Activated CD4-positive, alpha-beta T cell treated with anti-CD3 and anti-CD28 coated beads for 48 hours (primary cell): Measurements from ENCODE around the gene DRC1.
"Not testable (repeated sequence)": the region's sequence is repeated elsewhere in the genome, so short reads cannot be mapped to it uniquely, and the experiment has no call there.

Experiments
- DNase-seq: peaks from one replicate; pipeline ENCODE4 v3.0.0-alpha.2; 2020

The DRC1 gene

DNA sequence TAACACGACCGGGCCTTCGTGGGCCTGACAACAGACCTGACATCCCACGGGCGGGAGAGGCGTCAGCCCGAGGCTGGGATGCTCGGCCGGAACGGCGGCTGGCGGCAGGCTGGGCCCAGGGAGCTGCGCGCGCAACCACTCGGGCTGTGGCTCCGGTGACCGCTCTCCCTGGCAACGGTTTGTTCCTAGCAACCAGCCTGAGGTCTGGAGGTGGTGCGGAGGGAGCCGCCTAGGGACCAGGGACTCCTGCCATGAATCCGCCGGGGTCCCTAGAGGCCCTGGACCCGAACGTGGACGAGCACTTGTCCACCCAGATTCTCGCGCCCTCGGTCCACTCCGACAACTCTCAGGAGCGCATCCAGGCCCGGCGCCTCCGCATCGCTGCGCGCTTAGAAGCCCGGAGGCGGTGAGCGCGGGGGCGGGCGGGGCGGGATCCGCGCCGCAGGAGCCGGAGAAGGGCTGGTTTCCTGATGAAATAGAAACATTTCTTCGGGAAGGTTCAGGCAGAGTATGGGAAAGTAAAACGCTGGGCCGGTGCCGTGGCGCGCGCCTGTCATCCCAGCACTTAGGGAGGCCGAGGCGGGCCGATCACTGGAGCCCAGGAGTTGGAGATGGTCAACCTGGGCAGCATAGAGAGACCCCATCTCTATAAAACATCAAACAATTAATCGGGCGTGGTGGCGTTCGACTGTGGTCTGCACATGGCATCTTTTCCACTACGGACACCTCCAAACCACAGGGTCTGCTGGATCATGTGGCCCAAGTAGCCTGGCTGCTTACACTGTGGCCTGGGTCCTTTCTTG is at the start of gene DRC1:
DRC1 (plus strand) TSS at position 182 of the 803 bp plus-strand sequence; CDS start at position 252, 70 bp downstream.
- peak; percentile 56 for DNase-seq

DNA sequence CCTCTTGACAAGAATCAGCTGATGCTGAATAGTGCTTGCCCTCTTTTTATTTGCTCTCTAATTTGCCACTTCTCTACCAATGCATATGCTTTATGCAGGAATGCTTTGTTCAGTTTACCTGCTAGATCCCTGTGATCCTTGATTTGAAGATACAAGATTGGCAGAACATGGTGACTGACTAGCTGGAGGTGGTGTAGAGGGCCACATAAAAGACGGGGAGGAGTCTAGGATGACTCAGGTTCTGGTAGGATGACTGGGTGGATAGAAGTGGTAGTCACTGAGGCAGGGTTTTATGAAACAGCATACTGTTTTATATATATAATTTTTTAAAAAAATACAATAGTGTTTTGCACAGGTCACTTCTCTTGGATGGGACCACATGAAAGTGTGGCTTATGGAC is 48.8 kb upstream of the DRC1 start:
- peak; percentile 49 for DNase-seq

DNA sequence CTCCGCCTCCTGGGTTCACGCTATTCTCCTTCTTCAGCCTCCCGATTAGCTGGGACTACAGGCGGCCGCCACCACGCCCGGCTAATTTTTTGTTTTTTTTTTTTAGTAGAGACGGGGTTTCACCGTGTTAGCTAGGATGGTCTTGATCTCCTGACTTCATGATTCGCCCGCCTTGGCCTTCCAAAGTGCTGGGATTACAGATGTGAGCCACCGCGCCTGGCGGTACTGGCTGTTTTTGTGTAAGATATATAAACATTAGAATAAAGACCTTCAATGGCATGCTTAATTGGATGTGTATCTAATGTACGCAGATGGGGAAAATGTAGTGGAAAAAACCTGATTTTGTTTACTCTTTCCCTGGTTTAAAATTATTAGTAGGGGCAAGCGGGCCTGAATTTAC is 47.3 kb upstream of the DRC1 start:
- DNase-seq, result not testable (repeated sequence)

DNA sequence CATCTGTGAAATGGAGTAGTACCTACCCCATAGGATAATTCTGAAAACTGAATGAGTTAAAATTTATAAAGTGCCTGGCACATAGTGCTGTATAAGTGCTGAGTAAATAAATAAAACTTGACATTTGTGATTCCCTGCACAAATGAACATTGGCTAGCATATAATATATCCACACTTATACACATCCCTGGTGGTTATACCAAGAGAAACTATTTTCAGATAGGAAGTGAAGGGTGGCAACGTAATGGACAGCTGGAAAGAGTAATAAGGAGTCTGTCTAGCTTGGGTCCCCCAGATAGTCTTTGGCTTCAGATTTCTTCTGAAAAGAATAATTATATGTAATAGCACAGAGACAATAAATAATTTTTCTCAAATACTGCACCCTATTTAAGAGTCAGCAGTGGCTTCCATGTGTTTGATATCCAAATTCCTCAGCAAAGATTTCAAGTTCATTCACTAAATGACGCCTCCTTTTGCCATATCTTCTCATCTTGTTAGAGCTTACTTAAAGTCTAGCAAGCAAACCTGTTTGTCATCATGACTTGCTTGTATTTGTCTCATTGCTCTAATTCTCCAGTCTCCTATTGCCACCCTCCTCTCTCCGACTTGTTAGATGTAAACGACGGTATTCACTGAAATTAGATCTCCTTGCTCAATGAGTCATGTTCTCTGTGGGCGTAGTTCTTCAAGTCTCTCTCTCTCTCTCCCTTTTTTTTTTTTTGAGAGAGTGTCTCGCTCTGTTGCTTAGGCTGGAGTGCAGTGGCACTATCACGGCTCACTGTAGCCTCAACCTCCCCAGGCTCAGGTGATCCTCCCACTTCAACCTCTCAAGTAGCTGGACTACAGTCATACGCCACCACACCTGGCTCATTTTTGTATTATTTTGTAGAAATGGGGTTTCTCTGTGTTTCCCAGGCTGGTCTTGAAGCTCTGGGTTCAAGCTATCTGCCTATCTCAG is 46.4 kb upstream of the DRC1 start:
- DNase-seq, result no peak

DNA sequence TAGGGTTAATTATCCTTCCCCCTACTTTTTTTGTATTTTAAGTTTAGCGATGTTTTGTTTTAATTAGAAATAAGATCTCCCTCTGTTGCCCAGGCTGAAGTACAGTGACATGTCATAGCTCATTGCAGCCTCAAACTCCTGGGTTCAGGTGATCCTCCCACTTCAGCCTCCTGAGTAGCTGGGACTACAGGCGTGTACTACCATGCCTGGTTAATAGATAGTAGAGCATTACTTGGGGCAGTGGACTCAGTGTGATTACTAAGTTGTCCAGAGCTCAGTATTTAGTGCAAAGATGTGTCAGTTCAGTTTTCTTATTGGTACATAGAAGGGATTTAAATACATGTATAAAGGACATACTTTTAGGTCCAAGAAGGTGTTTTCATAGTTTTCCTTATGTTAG is 45.6 kb upstream of the DRC1 start:
- no peak for DNase-seq

DNA sequence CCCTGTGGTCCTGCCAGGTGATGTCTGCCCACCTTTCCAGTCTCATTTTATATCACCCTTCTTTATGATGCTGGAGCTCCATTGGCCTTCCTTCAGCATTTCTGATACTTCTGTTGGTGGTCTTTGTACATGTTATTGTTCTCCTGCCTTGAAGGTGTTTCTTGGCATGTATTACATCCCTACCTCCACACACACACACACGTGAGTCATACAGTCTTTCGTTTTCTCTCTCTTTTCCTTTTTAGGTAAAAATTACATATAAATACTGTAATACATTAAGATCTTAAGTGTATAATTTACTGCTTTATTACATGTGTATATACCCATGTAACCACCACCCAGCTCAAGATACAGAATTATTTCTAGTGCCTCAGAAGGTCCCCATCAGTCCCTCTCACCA is 44.9 kb upstream of the DRC1 start:
- DNase-seq, result no peak

DNA sequence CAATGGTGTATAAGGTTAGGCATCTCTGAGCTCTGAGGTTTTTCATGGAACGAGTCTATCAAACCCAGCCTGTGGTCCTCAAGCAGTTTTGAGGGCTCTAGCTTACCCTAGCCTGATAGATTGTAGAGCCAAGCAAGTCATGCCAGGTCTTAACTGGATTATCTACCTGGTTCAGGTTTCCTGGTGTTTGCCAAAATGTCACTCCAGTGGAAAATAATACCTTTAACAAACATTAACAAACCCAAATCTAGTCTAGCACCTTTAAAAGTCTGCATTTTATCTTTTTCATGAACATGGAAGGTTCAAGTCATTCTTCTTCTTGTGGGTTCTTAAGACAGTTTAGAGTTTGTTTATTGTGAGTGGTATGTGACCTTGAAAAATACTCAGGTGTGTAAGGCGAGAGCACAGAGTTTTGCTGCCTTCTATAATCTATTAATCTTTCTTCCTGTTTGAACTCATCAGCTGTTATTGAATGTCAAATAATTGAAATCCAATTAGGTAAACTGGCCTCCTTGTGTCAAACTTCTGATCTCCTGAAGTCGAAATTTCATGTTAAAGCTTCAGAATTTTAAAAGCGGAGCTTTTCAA is 41.7 kb upstream of the DRC1 start:
- DNase-seq, result no peak

DNA sequence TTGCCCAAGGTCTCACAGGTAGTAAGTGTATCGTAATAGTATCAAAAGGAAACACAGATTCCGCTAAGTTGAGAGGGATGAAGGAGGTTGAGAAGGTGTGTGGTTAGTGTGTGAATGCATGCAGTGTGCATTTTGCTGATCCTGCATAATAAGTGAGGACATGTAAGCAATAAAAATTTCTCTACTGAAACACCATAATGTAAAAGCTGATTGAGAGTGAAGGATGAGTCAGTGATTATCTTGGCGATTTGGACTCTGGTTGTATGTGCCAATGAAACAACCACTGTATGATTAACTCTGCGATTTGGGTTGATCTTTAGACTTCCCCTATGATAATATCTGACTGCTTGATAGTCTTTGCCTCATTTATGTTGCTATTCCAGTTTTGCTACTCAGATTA is 38.4 kb upstream of the DRC1 start:
- no peak for DNase-seq

DNA sequence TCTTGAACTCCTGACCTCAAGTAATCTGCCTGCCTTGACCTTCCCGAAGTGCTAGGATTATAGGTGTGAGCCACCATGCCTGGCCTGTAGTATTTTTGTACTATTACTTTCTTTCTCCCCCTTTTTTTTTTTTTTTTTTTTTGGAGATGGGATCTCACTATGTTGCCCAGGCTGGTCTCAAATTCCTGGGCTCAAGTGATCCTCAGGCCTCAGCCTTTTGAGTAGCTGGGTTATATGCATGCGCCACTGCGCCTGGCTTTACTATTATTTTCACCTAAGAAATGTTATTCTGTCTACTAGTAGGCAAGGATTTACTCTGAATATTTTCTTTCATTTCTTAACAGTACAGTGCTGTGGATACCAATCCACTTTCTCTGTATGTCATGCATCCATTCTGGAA is 37.8 kb upstream of the DRC1 start:
- DNase-seq, result no peak

DNA sequence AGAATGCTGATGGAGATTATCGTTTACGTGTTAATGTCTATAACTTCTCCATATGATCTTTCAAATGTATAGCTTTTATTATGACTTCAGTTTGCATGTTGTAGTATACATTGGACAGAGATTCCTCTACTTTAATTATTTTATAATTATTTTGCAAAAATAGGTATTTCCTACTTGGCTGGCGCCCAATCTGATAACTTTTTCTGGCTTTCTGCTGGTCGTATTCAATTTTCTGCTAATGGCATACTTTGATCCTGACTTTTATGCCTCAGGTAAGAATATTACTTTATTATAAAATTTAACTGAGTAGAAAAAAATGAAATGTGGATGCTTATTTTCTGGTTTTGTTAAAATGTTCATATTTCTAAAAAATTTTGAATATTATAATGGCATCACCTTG is 37.1 kb upstream of the DRC1 start:
- no peak for DNase-seq

DNA sequence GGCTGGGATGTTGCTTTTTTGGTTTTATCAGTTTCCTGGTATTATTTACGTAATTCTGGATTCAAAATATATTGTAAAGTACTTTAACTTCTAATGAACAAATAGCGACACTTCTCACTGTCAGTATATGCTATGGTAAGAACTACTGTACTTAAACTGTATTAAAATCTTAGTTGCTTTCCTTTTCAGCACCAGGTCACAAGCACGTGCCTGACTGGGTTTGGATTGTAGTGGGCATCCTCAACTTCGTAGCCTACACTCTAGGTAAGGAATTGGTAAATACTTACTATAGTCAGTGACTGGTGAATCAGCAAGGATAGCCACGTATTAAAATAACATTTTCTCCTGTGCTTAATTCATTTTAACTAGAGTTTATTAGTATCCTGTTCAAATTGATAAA is 34.8 kb upstream of the DRC1 start:
- no peak for DNase-seq

DNA sequence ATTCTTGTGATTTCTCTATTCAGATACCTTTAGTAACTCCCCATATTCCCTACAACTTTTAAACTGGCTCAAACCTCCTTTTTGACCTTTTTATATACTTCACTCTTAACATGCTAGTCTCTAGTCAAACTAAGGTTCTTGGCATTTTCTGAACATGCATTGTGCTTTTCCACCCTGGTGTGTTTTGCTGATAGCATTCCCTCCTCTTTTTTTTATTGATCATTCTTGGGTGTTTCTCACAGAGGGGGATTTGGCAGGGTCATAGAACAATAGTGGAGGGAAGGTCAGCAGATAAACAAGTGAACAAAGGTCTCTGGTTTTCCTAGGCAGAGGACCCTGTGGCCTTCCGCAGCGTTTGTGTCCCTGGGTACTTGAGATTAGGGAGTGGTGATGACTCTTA is 32.1 kb upstream of the DRC1 start:
- DNase-seq, result not testable (repeated sequence)

DNA sequence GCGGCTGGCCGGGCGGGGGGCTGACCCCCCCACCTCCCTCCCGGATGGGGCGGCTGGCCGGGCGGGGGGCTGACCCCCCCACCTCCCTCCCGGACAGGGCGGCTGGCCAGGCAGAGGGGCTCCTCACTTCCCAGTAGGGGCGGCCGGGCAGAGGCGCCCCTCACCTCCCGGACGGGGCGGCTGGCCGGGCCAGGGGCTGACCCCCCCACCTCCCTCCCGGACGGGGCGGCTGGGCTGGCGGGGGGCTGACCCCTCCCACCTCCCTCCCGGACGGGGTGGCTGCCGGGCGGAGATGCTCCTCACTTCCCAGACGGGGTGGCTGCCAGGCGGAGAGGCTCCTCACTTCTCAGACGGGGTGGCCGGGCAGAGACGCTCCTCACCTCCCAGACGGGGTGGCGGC is 30.8 kb upstream of the DRC1 start:
- DNase-seq, result not testable (repeated sequence)

DNA sequence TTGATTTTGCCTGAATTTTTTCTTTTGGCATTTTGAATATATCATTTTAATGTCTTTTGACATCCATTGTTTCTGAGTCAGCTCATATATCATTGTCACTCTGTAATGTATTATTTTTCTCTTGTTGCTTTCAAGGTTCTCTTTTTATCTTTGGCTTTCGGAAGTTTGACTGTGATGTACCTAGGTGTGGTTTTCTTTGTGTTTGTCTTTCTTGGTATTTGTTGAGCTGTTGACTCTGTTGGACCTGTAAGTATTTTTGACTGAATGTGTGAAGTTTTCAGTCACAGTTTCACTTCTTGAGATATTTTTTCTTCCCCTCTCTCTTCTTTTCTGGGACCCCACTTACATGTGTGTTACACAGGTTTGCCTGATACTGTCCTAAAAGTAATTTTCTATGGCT is 24.9 kb upstream of the DRC1 start:
- no peak for DNase-seq

DNA sequence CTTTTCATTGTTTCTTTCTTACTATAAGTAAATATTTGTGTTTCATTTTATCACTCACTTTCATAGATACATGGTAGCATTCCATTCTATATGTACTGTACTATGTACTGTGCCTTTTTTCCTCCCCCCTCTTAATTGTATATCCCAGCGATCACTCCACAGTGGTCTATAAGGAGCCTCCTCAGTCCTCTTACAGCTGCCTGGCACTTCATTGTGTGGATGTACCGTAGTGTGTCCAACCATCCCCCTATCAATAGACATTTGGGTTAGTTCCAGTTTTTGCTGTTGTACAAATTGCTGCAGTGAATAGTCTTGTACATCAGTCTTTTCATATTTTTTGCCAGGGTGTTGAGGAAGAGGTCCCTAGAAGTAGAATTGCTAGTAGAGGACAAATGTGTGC is 21.4 kb upstream of the DRC1 start:
- no peak for DNase-seq

DNA sequence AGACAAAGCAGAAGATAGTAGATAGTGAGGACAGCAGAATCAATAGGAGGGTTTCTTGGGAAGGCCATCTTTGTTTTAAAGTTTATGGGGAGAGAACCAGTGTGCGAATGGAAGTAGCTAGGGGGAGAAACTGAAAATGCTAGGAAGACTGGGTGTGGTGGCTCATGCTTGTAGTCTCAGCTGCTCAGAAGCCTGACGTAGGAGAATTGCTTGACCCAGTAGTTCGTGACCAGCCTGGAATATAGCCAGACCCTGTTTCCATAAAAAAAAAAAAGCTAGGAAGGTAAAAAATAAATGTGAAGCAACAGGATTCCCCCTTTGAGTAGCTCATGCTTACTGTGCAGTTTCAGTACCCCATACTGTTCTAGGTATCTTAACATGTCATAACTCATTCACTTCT is 19.2 kb upstream of the DRC1 start:
- no peak for DNase-seq

DNA sequence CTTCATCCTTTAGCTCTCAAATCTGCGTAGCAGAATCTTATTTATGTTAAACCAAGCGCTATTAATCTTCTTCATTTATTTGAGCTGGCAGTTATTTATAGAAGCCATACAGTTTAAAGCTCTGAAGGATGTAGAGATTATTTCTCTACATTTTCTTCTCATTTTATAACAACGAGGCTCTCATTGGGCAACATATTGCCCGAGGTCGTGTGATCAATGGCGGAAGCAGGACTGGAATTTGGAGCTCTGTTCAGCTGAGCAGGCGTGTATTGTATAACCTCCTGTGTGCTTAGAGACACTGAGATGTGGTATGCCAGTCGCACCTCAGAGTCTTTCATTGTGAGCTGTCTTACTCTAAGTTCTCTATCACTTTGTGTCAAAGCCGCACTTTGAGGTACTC is 17.5 kb upstream of the DRC1 start:
- DNase-seq, result no peak

DNA sequence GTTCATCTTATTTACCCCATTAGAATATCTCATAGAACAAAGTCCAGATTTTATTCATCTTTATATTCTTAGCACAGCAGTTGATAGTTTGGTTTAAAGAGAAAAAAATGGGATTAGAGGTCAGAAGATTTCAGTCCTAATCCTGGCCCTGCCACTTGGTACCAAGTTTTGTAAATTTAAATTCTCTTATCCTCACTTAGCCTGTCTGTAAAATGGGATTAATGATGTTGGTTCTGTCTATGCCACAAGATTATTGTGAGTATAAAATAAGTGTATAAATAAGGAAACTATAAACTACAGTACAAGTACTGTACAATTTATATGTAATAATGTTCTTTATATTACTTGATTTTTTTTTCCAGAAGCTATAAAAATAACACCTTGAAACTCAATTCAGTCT is 17.1 kb upstream of the DRC1 start:
- no peak for DNase-seq

DNA sequence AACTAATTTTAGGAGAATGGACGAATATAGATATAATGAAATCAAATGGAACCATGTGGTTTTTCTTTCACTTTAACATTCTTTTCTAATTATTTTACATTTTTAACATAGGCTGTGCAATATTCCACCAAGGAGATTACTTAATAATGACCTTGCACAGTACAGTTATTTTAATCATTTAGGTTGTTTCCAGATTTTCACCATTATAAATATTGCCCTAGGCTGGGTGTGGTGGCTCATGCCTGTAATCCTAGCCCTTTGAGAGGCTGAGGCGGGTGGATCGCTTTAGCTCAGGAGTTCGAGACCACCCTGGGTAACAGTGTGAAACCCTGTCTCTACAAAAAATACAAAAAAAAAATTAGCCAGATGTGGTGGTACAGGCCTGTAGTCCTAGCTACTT is 14.5 kb upstream of the DRC1 start:
- DNase-seq, result no peak

DNA sequence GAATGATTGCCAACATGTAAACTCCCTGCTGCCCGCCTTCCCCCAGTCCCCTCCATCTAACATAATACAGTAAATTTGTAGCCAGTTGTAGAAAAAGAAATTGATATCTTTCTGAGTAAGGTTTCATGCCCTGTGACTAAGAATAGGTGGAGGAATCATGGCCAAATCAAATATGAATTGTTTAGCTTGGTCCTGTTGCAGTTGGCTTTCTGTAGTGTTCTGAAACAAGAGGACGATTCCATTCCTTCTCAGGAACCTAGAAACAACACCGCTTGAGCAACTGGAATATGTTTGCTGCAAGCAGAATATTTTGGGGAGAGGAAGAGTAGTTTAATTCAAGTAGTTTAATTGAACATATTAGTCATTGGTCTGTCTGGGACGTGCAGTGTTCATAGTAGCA is 7.0 kb upstream of the DRC1 start:
- DNase-seq, result no peak

DNA sequence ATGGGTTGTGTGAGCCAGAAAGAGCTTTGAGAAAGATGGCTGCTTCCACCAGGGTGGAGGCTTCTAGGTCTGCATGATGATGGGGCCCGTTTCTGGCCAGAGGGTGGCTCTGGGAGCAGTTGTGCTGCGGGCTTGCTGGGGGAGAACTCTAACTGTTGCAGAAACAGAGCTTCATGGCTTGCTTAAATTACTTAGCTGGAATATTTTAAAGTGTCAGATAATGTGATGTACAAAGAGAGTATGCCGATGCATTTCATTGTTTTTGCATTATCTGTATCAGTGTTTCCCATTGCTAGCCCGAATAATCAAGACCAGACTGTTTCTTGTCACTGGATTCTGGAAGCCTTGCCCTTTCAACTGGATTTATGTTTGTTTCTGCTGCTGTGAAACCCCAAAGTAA is 6.3 kb upstream of the DRC1 start:
- DNase-seq, result no peak

DNA sequence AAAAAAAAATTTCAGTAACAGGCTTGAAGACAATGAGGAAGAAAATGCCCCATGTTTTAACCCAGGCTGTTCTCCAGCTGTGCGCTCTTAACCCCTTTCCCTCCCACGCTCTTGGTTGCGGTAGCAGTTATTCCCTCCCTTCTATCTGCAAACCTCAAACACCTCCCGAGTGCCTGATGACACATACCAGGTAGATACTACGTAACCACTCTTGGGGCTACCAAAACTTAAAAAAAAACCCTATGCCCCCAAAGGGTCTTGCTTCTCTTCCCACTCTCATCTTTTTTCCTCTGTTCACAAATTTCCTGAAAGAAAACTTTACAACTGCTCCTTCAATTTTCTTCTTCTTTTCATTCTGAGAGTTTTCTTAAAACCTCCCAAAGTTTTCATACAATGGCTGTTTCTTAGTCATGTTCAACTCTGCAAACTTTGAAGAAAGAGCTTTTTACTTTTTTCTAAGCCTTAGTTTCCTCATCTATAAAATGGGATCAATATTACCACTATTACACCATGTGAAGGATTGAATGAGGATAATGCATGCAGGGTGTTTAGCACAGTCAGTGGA is 4.9 kb upstream of the DRC1 start:
- DNase-seq, result peak; percentile 63

DNA sequence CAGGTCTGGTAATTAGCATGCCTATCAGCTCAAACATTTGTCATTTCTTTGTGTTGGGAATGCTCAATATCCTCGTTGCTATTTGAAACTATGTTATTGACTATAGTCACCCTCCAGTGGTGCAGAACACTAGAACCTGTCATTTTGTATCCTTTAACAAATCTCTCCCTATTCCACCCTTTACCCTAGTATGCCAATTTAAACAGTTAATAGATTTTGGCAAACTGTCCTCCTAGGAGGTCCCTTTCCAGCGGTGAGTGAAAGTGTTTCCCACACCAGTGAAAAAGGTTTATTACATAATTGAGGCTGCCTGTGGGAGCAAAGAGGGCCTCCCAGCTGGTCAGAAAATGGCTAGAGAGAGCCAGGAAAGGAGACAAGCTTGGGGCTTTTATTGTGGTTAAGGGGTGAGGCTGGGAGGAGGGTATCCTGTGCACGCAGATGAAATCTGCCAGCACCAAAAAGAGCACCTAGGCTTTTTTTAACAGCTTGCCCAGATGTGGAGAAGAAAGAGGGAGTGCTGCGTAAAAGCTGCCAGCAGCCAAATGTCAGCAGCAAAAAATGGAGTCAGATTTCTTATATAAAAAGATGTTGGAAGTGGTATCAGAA is 1.8 kb upstream of the DRC1 start:
- no peak for DNase-seq
